Measurements from ENCODE around the gene HDGF. TPM values are rescaled to one million over a fixed set of nuclear protein-coding genes. Genes with fewer than 3 reads are reported as not detected.
A peak's percentile ranks its signal among the peaks of the same experiment; 100 is the strongest.

HDGF gene
- total and polyA plus RNA-seq, 2 experiments from 2014 or later = 153 to 192 TPM

DNA sequence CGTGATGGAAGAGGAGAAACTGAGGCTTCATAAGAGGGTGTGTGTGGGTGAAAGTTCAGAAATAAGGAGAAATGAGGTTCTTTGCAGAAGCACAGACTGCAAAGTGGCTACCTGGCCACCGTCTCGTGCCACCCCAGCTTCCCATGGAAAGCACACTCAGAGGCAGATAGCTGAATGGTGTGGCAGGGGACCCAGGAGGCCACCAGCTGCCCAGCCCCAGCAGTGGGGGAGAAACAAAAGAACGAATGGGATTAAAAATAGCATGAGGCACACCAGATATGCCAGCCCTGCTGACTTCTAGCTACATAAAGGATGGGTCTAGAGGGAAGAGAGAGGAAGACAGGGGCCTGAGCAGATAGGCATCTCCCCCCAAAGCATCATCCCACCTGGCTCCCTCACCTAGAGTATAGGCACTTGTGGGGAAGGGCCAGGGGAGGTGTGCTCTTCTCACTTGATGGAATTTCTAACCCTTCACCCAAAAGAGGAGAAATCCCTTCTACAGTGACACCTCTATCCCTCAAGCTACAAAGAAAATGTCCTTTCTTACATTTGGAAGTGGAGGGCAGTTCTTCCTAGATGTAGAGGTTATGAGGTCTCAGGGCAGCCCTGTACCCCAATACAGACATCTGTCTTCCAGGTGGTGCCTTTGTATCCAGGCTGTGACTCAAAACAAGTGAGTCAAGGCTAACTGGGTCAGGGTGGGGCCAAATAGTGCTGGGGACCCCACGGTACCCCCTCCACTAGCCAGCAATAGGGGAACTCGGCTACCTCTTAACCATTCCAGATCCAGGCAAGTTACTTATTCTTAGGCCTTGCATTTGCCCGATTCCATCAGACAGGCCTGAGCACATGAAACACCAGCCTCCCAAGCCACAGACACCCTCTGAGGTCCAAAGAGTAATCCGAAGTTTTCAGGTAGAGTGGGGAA, 3.5 kb downstream of the HDGF start:
- no peaks in the 10 kb centered on the region for H4K20me1 ChIP-seq (ENCODE audit: insufficient read depth, poor library complexity, severe bottlenecking)
- H3K9me3 ChIP-seq (ENCODE audit: low read depth) = no peaks in the 10 kb centered on the region
- WGBS (ENCODE audit: low lambda C conversion rate, missing lambda C conversion rate) = 29% methylated on average over 8 of the region's 8 CpGs
- peak overlapping the region; percentile 100 for H3K27ac ChIP-seq
- peak overlapping the region; percentile 31 for H3K4me3 ChIP-seq
- TF ChIP-seq EZH2 (IDR thresholded peaks at IDR 0.05; ENCODE audit: borderline replicate concordance) = no peak
- TF ChIP-seq, protein P1, sequence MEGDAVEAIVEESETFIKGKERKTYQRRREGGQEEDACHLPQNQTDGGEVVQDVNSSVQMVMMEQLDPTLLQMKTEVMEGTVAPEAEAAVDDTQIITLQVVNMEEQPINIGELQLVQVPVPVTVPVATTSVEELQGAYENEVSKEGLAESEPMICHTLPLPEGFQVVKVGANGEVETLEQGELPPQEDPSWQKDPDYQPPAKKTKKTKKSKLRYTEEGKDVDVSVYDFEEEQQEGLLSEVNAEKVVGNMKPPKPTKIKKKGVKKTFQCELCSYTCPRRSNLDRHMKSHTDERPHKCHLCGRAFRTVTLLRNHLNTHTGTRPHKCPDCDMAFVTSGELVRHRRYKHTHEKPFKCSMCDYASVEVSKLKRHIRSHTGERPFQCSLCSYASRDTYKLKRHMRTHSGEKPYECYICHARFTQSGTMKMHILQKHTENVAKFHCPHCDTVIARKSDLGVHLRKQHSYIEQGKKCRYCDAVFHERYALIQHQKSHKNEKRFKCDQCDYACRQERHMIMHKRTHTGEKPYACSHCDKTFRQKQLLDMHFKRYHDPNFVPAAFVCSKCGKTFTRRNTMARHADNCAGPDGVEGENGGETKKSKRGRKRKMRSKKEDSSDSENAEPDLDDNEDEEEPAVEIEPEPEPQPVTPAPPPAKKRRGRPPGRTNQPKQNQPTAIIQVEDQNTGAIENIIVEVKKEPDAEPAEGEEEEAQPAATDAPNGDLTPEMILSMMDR (IDR thresholded peaks at IDR 0.05; ENCODE audit: poor library complexity) = no peak
- TF ChIP-seq EZH2phosphoT487 (IDR thresholded peaks at IDR 0.05; ENCODE audit: low read depth, severe bottlenecking, unreplicated experiment) = no peak
- peak overlapping the region; percentile 94 for H3K4me2 ChIP-seq
- H3K36me3 ChIP-seq (replicated peaks; ENCODE audit: insufficient read depth, low read depth) = no peaks in the 10 kb centered on the region
- no peaks in the 10 kb centered on the region for H3K27me3 ChIP-seq
- peaks cover 76% of the 10 kb centered on the region for H3K79me2 ChIP-seq
- H3K9me2 ChIP-seq (replicated peaks; ENCODE audit: insufficient read depth) = no peaks in the 10 kb centered on the region
- no peak for DNase-seq (ENCODE audit: low spot score)
- H2AFZ ChIP-seq = no peak overlapping the region
- peaks cover 48% of the 10 kb centered on the region for H3K4me1 ChIP-seq (ENCODE audit: insufficient read depth)

DNA sequence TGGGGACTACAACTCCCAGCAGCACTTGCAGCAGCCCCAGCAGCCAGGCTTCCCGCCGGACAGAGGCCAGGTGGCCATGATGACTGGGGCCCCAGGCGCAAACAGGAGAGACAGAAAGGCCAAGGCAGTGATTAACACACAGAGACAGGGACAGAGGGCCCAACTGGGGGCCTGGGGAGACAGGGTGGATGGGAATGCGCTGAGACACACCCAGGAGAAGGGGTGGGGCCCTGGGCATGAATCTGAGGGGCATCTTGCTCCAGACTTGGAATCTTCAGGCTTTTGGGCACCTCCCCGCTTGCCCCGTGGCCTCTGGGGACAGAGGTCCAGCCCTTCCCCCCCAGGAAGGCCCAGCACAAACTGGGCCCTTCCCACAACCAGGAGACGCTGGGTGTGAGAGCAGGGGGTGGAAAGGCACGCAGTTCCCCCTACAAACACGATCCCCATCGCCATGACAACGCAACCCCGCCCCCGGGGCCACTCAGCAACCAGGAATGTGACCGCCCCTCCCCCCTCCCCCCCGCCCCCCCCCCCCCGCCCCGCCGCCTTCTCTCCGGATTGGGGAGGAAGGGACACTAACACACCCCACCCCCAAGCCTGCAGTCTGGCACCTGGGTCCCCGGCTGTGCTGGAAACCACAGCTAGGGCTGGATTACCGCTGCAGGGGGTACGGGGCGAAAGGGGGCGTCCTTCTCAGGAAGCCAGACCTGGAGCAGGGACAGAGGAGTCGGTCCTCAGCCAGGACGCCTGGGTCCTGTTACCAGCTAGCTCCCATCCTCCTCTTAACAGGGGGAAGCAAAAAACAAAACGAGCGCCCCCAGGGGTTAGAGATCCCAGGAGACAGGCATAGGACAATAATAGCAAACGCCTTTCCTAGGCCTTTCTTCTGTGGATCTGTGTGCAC, 4.5 kb downstream of the HDGF start:
- DNase-seq (ENCODE audit: low spot score) = peak; percentile 97
- H3K4me1 ChIP-seq (ENCODE audit: insufficient read depth) = peaks cover 44% of the 10 kb centered on the region
- H3K4me3 ChIP-seq = peak overlapping the region; percentile 31
- no peaks in the 10 kb centered on the region for H3K9me3 ChIP-seq (ENCODE audit: low read depth)
- H4K20me1 ChIP-seq (ENCODE audit: insufficient read depth, poor library complexity, severe bottlenecking) = no peaks in the 10 kb centered on the region
- H3K36me3 ChIP-seq (replicated peaks; ENCODE audit: insufficient read depth, low read depth) = no peaks in the 10 kb centered on the region
- peak overlapping the region; percentile 94 for H3K4me2 ChIP-seq
- peaks cover 66% of the 10 kb centered on the region for H3K79me2 ChIP-seq
- no peak for TF ChIP-seq EZH2 (IDR thresholded peaks at IDR 0.05; ENCODE audit: borderline replicate concordance)
- TF ChIP-seq, protein P1 (IDR thresholded peaks at IDR 0.05; ENCODE audit: poor library complexity) = peak; percentile 18
- no peaks in the 10 kb centered on the region for H3K27me3 ChIP-seq
- H3K27ac ChIP-seq = peak overlapping the region; percentile 100
- WGBS (ENCODE audit: low lambda C conversion rate, missing lambda C conversion rate) = 3% methylated on average over 13 of the region's 29 CpGs
- no peak overlapping the region for H2AFZ ChIP-seq
- H3K9me2 ChIP-seq (replicated peaks; ENCODE audit: insufficient read depth) = no peaks in the 10 kb centered on the region

DNA sequence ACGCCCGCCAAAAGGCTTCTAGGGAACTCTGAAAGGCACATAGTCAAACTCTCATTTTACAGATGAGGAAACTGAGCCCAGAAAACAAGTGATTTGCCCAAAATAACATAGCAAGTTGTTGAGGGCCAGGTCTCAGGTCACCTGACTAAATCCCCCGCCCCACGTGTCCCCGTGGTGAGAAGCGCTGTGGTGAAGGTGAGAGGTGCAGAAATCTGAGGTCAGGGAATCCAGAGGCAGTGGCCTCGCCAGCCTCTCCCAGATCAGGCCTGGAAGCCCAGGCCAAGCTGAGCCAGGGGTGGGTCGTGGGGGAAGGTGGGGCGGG, 5.1 kb downstream of the HDGF start:
- 45% methylated on average over 7 of the region's 9 CpGs for WGBS (ENCODE audit: low lambda C conversion rate, missing lambda C conversion rate)
- H3K4me1 ChIP-seq (ENCODE audit: insufficient read depth) = peaks cover 49% of the 10 kb centered on the region

More for the DNA sequence above, 5.1 kb downstream of the HDGF start:
- peak overlapping the region; percentile 100 for H3K27ac ChIP-seq
- H3K9me2 ChIP-seq (replicated peaks; ENCODE audit: insufficient read depth) = no peaks in the 10 kb centered on the region
- H3K9me3 ChIP-seq (ENCODE audit: low read depth) = no peaks in the 10 kb centered on the region
- TF ChIP-seq, protein P1 (IDR thresholded peaks at IDR 0.05; ENCODE audit: poor library complexity) = no peak
- TF ChIP-seq EZH2 (IDR thresholded peaks at IDR 0.05; ENCODE audit: borderline replicate concordance) = no peak
- no peak for TF ChIP-seq EZH2phosphoT487 (IDR thresholded peaks at IDR 0.05; ENCODE audit: low read depth, severe bottlenecking, unreplicated experiment)
- DNase-seq (ENCODE audit: low spot score) = no peak
- peaks cover 64% of the 10 kb centered on the region for H3K79me2 ChIP-seq
- H2AFZ ChIP-seq = no peak overlapping the region
- H4K20me1 ChIP-seq (ENCODE audit: insufficient read depth, poor library complexity, severe bottlenecking) = no peaks in the 10 kb centered on the region
- peak overlapping the region; percentile 94 for H3K4me2 ChIP-seq
- H3K27me3 ChIP-seq = no peaks in the 10 kb centered on the region
- H3K4me3 ChIP-seq = peak overlapping the region; percentile 17
- no peaks in the 10 kb centered on the region for H3K36me3 ChIP-seq (replicated peaks; ENCODE audit: insufficient read depth, low read depth)

Measured in hepatocyte (in vitro differentiated cells).